ENCODE data around the gene OR10G4. TPM values are rescaled to one million over a fixed set of nuclear protein-coding genes. Genes with fewer than 3 reads are reported as not detected.

The OR10G4 gene
- total RNA-seq, 3 donors from 2014 or later = not detected

DNA sequence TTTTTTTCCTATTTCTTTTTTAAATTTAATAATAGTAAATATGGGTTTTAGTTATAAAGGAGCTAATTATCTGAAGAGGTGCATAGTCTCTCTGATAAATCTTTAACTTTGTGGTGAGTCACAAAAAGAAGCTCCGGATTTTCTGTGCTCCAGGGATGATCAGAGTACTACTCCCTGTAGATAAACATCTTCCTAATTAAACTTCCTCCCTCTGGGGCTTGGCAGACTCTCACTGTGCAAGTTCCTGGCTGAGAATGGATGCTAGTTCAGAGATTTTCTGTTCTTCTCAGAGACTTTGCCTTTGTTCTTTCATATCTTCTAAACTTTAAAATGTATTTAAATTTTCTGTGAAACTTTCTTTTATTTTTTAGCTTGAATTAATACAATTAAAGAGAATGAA lies 28.5 kb downstream of the OR10G4 start, which contains the start of gene OR10G7:
TSS of gene OR10G7 (minus strand) at position 72 of the 400 bp plus-strand sequence. CDS start 2,324 bp downstream, outside the sequence.
- H3K9me3 ChIP-seq = no peaks in the 10 kb centered on the region
- intact Hi-C loops (cut with DNase I; ENCODE audit: low total_unique reads) = no loop called here
- no peaks in the 10 kb centered on the region for H3K4me1 ChIP-seq
- H3K27ac ChIP-seq = no peak within 1 kb of the TSS
- no peaks in the 10 kb centered on the region for H3K27me3 ChIP-seq
- no peak for DNase-seq (ENCODE audit: low spot score in 2 of 2)
- H3K36me3 ChIP-seq = no peaks in the 10 kb centered on the region
- no peak within 1 kb of the TSS for H3K4me3 ChIP-seq
- TF ChIP-seq POLR2A (IDR thresholded peaks at IDR 0.05) (no peak), POLR2AphosphoS5 (IDR thresholded peaks at IDR 0.05) (no peak)
- TF ChIP-seq, protein P1, sequence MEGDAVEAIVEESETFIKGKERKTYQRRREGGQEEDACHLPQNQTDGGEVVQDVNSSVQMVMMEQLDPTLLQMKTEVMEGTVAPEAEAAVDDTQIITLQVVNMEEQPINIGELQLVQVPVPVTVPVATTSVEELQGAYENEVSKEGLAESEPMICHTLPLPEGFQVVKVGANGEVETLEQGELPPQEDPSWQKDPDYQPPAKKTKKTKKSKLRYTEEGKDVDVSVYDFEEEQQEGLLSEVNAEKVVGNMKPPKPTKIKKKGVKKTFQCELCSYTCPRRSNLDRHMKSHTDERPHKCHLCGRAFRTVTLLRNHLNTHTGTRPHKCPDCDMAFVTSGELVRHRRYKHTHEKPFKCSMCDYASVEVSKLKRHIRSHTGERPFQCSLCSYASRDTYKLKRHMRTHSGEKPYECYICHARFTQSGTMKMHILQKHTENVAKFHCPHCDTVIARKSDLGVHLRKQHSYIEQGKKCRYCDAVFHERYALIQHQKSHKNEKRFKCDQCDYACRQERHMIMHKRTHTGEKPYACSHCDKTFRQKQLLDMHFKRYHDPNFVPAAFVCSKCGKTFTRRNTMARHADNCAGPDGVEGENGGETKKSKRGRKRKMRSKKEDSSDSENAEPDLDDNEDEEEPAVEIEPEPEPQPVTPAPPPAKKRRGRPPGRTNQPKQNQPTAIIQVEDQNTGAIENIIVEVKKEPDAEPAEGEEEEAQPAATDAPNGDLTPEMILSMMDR (IDR thresholded peaks at IDR 0.05) = no peak

DNA sequence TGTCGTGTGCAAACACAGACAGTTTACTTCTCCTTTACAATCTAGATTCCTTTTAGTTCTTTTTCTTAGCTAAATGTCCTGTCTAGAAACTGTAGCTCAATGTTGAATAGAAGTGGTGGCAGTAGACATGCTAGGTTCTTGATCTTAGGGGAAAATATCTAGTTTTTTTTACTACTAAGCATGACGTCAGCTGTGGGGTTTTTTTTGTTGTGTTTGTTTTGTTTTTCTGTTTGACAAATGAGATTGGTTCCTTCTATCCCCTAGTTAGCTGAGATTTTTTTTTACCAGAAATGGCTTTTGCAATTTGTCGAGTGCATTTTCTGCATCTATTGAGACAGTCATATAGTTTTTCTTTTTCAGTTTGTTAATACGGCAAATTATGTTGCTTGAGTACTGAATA lies 30.6 kb downstream of the OR10G4 start:
- no peak for DNase-seq (ENCODE audit: low spot score in 2 of 2)
- no peaks in the 10 kb centered on the region for H3K27me3 ChIP-seq
- no peak overlapping the region for H3K27ac ChIP-seq
- intact Hi-C loops (cut with DNase I; ENCODE audit: low total_unique reads) = no loop called here
- no peaks in the 10 kb centered on the region for H3K4me1 ChIP-seq
- no peak overlapping the region for H3K4me3 ChIP-seq
- H3K36me3 ChIP-seq = no peaks in the 10 kb centered on the region
- TF ChIP-seq POLR2A (IDR thresholded peaks at IDR 0.05) = no peak
- TF ChIP-seq, protein P1 (IDR thresholded peaks at IDR 0.05) = no peak
- no peak for TF ChIP-seq POLR2AphosphoS5 (IDR thresholded peaks at IDR 0.05)
- no peaks in the 10 kb centered on the region for H3K9me3 ChIP-seq

DNA sequence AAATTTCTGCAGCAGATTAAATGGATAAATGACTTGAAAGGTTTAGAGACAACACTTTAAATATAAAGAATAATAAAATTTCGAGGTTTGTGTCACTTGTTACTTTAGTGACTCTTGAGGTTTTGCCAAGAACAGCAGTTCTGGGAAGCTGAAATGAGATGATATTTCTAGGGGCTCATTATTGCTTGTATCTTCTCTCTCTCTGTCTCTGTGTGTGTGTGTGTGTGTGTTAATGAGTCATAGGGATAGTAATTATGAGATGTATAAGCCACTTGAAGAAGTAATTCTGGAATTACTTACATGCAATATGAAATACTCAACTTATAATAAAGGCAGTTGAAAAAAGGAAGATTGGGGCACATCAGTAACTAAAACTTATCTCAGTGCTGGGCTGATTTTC lies 38.0 kb downstream of the OR10G4 start:
- no peaks in the 10 kb centered on the region for H3K4me1 ChIP-seq

DNA sequence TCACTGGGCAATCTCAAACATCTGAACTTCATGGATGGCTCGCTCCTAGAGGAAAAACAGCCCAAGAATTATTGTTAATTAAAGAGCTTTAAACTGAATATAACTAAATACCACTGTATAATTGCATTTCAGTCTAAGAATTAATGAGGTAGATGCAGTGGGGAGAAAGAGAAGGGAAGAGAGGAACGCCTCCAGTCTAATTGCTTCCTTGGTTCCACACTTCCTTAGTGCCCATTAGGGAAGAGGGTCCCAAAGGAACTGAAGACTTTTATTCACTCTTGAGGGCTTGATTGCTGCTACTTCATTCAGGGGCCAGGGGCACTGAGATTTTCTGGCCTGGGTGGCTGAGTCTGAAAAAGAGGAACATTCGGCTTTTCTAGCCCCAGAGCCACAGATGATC lies 40.2 kb downstream of the OR10G4 start:
- Histone ChIP-seq H3K4me3 (no peak overlapping the region), H3K9me3 (no peaks in the 10 kb centered on the region), H3K27me3 (no peaks in the 10 kb centered on the region), H3K4me1 (no peaks in the 10 kb centered on the region), H3K27ac (no peak overlapping the region), H3K36me3 (no peaks in the 10 kb centered on the region)
- no peak for TF ChIP-seq POLR2A (IDR thresholded peaks at IDR 0.05)
- TF ChIP-seq POLR2AphosphoS5 (IDR thresholded peaks at IDR 0.05) = no peak
- DNase-seq (ENCODE audit: low spot score in 2 of 2) = no peak
- intact Hi-C loops (cut with DNase I; ENCODE audit: low total_unique reads) = no loop called here

More for the DNA sequence above, 38.0 kb downstream of the OR10G4 start:
- H3K27ac ChIP-seq = no peak overlapping the region
- no peak for DNase-seq (ENCODE audit: low spot score in 2 of 2)
- TF ChIP-seq POLR2A (IDR thresholded peaks at IDR 0.05) = no peak
- H3K4me3 ChIP-seq = no peak overlapping the region
- no peaks in the 10 kb centered on the region for H3K36me3 ChIP-seq
- no peaks in the 10 kb centered on the region for H3K27me3 ChIP-seq
- intact Hi-C loops (cut with DNase I; ENCODE audit: low total_unique reads) = no loop called here
- no peaks in the 10 kb centered on the region for H3K9me3 ChIP-seq

Other genes starting within 250 kb of the OR10G4 start
- not detected for gene OR6M1, start 206.6 kb upstream of the OR10G4 start, total RNA-seq
- not detected for gene TMEM225, start 127.3 kb upstream of the OR10G4 start, total RNA-seq
- gene OR8D4, start 110.8 kb upstream of the OR10G4 start, total RNA-seq = not detected
- not detected for gene OR4D5, start 73.4 kb upstream of the OR10G4 start, total RNA-seq
- gene OR6T1, start 69.2 kb upstream of the OR10G4 start, total RNA-seq = not detected
- gene OR10S1, start 35.2 kb upstream of the OR10G4 start, total RNA-seq = not detected
- gene OR10G6, start 17.8 kb upstream of the OR10G4 start, total RNA-seq = not detected
- gene OR10G9, start 10.0 kb downstream of the OR10G4 start, total RNA-seq = not detected
- not detected for gene OR10G8, start 13.8 kb downstream of the OR10G4 start, total RNA-seq
- not detected for gene OR10G7, start 28.3 kb downstream of the OR10G4 start, total RNA-seq
- gene VWA5A, start 102.5 kb downstream of the OR10G4 start, total RNA-seq = 10 to 100 TPM; 28.0 to 64.5 (median 37.4) TPM
- gene OR10D3, start 170.3 kb downstream of the OR10G4 start, total RNA-seq = not detected
- gene OR8G1, start 228.1 kb downstream of the OR10G4 start, total RNA-seq = not detected
- not detected for gene OR8G5, start 243.4 kb downstream of the OR10G4 start, total RNA-seq

All from breast epithelium (tissue), 4 donors.